Measurements from ENCODE around the gene IL37.

GRCh38 chr2:112933261-112933660 lies 22.3 kb downstream of the IL37 start:
- TF ChIP-seq FOXA1 (IDR thresholded peaks at IDR 0.05), result no peak
- TF ChIP-seq SP1 (IDR thresholded peaks at IDR 0.05), result no peak
- TF ChIP-seq SUZ12 (IDR thresholded peaks at IDR 0.05), result no peak
- no peak for TF ChIP-seq LEF1 (IDR thresholded peaks at IDR 0.05; ENCODE audit: borderline replicate concordance)
- no peak for TF ChIP-seq TARDBP (IDR thresholded peaks at IDR 0.05)
- no peak for TF ChIP-seq ZNF384 (IDR thresholded peaks at IDR 0.05)
- TF ChIP-seq ELF4 (IDR thresholded peaks at IDR 0.05), result no peak
- TF ChIP-seq FOXM1 (IDR thresholded peaks at IDR 0.05; ENCODE audit: borderline replicate concordance), result no peak
- no peak for TF ChIP-seq NFRKB (IDR thresholded peaks at IDR 0.05)

Data from HEK293T (cell line).